Measurements from ENCODE around the gene TMEM30B.

Gene TMEM30B

DNA sequence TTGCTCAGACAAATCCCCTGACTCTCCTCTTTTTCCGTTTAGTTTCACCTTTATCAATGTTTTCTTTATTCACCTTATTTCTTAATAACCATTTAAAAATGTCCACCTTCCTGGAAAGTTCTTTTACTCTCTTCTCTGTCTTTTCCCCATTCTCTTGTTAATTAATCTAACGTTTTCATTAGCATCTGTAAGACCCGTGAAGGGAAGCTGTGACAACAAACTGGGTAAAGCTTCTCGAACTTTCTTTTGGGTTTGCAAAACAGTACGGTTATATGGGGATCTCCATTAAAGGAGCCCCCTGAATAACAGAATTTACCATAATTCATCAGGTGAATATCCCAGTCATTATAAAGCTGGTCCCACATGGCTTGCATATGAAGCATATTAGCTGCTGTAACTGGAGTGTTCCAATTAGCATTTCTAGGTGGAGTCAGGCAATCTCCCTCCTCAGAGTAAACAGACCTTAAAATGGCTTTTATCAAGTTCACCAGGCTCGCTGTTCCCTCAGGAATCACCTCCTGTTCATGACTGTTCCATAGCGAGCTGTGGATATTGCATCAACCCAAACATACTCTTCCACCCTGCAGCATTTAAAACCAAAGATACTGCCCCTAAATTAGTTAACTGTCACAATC, 42.4 kb downstream of the TMEM30B start:
- no peak for DNase-seq (ENCODE audit: low read depth in 2 of 2)

DNA sequence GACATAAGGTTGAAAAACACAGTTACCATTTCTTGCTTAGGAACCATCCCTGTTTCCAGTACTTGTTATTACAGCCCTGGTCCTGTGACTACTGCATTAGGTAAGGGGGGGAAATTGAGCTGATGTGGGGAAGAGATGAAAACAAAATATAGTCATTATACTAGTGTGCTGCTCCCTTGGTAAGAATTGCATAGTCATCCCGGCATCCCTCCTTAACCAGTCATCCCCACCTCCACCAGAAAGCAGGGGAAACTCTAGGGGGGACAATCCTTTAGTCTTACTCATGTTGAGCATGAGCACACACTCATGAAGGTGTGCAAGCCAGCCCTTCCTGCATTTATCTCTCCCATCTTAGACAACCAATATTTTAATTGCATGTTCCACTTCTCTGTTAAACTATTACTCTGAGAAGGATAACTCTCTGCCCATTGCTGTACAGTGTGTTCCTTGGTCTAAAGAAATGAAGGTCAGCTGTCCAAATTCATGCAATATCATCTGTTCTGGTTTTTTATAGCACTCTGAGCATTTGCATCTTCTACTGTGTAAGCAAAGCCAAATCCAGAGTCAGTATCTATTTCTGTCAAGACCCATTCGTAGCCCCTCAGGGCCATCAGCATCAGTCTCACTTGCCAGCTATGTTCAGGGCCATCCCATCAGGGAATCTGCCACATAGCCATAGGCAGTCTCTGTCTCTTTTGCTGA, 46.8 kb downstream of the TMEM30B start:
- DNase-seq (ENCODE audit: low read depth in 2 of 2) = no peak

DNA sequence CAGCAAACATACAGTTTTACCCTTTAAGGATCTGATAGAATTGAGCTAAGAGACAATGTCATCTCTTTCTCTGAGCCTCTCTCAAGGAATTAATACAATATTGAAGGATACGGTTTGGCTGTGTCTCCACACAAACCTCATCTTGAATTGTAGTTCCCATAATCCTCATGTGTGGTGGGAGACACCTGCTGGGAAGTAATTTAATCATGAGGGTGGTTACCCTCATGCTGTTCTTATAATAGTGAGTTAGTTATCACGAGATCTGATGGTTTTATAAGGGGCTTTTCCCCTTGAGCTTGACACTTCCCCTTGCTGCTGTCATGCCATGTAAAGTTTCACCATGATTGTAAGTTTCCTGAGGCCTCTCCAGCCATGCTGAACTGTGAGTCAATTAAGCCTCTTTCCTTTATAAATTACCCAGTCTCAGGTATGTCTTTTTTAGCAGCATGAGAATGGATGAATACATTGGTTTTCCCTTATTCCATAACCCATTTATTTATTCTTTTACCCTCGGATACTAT, 47.6 kb downstream of the TMEM30B start:
- no peak for DNase-seq (ENCODE audit: low read depth in 2 of 2)

DNA sequence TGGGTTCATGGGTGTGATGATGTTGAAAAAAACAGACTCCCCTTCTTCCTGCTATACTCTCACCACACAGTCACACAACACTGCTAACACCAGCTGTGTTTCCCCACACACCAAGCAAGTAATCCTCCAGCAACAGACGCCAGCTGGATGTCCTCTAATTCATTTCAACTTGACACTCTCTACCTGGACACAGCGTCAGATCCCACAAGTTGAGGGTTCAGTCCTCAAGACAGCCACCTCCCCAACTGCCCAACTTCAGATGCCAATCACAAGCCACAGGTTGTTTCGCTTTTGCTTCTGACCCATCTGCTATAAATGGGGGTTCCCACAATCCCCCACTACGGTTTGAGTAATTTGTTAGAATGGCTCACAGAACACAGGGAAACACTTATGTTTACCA, 49.3 kb downstream of the TMEM30B start:
- DNase-seq (ENCODE audit: low read depth in 2 of 2) = no peak

DNA sequence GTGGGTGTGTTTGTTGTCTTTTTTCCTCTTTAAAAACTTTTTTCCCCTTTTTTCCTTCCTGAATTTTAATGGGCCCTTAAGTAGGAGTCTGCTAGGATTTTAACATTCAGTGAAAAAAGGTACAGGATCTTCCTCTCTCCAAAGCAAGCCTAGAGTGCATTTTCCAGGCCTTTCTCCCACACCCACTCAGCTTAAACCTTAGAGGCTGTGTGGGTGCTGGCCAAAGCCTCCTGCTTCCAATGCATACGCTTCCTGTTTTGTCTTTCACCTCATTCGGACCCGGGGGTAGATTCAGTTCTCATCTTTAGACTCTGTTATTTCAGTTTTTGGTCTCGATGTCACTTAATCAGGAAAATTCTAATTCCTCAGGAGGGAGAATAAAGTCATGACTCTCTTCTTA, 51.2 kb downstream of the TMEM30B start:
- no peak for DNase-seq (ENCODE audit: low read depth in 2 of 2)

DNA sequence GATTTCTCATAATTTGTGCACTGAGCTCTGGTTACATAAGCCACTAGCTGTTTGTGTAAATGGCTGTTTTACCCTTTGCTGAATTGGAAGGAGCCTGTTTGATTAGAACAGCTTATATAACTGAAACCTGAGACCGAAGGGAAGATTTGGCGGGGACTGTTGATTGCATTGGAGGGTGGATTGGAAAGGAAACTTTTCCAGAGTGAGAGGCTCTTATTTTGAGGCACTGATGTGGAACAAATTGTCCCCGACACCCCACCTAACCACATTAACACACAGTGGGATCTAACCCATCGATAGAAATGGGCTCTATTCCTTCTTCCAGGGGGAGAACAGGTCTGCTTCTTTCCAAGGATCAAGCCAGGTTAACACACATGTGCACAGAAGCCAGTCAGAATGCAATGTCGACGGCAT, 51.7 kb downstream of the TMEM30B start:
- DNase-seq (ENCODE audit: low read depth in 2 of 2) = no peak

DNA sequence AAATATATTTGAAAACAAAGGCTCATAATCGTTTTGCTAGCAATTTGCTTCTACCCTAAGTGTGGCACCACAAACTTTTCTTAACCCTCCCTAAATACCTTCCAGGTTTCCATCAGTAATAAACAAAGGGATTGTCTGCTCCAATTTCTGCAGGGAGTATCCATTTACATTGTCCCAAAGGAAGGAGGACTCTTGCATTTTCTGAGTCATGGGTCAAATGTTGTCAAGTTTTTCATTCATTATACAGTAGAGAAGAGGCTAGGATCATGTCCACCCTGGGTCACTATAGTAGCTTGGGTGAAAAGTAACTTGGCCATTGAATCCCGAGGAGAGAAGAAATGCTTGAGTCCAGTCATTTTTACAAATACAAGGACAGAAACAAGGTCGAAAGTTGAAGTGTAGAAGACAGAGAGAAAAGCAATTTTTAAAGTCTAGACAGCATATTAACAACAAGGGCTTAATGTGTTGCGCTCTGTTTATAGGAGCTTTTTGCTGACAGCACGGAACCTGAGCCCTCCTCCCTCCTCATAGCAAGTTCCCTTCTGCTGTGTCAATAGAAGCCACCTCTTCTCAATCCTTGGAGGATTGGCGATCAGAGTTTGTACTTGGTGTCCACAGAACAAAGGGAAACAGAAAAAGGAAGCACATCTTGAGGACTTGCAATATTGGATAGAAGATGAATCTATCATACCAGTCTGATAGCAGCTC, 53.1 kb downstream of the TMEM30B start:
- no peak for DNase-seq (ENCODE audit: low read depth in 2 of 2)

Measured in stimulated activated CD4-positive, alpha-beta T cell treated with anti-CD3 and anti-CD28 coated beads, Interleukin-12 subunit alpha, Interleukin-12 subunit beta, amount 100 ng/mL, for 24 hours (primary cell).